SU-DHL-6 (cell line): Measurements from ENCODE around the gene CCSAP.

Experiments
- H2AFZ ChIP-seq: fragments of 200-600 bp; sonication (generic); 2 replicates; pipeline ENCODE4 v1.6.1; 2014; ENCODE audit warnings: low read depth, mild to moderate bottlenecking, moderate library complexity, mixed read lengths, antibody characterized with exemption, low read length; ENCODE audit not compliant: severe bottlenecking
- H3F3A ChIP-seq: fragments of 200-600 bp; shearing (Covaris generic); 2 replicates; pipeline ENCODE4 v1.6.0; 2016; ENCODE audit warnings: antibody characterized with exemption, mild to moderate bottlenecking; ENCODE audit not compliant: insufficient read depth
- H3K27ac ChIP-seq: fragments of 200-600 bp; sonication (generic); 2 replicates; pipeline ENCODE4 v1.5.1; 2016; ENCODE audit warnings: low read depth, mild to moderate bottlenecking, low read length, moderate library complexity, mixed read lengths
- H3K27me3 ChIP-seq: fragments of 200-600 bp; sonication (generic), shearing (Covaris generic); 2 replicates; pipeline ENCODE4 v1.6.0; 2014; ENCODE audit warnings: mild to moderate bottlenecking, low read length
- H3K36me3 ChIP-seq: fragments of 200-600 bp; sonication (generic); 2 replicates; pipeline ENCODE4 v1.6.1; 2014; ENCODE audit warnings: mild to moderate bottlenecking, low read length, mixed read lengths
- H3K4me2 ChIP-seq: fragments of 300-600, 200-600 bp; shearing (Covaris generic), sonication (generic); 2 replicates; pipeline ENCODE4 v1.6.0; 2014; ENCODE audit warnings: low read length, low read depth, mild to moderate bottlenecking; ENCODE audit not compliant: poor library complexity, severe bottlenecking
- H3K4me3 ChIP-seq: fragments of 200-600 bp; sonication (generic); 2 replicates; pipeline ENCODE4 v1.5.1; 2014; ENCODE audit warnings: antibody characterized with exemption, low read length, mild to moderate bottlenecking, mixed read lengths; ENCODE audit not compliant: insufficient read depth, poor library complexity, severe bottlenecking
- H3K79me2 ChIP-seq: fragments of 200-600 bp; sonication (generic); 2 replicates; pipeline ENCODE4 v1.6.1; 2014; ENCODE audit warnings: mild to moderate bottlenecking, low read length, moderate library complexity; ENCODE audit not compliant: insufficient read depth
- H3K9ac ChIP-seq: fragments of 200-600 bp; sonication (generic); 2 replicates; pipeline ENCODE4 v1.7.0; 2014; ENCODE audit warnings: mild to moderate bottlenecking, low read length
- H3K9me2 ChIP-seq: fragments of 200-600 bp; sonication (generic); replicated peaks from 2 replicates; pipeline ENCODE4 v1.6.1; 2014; ENCODE audit warnings: low read length; ENCODE audit not compliant: insufficient read depth
- H3K9me3 ChIP-seq: fragments of 200-600 bp; sonication (generic); 2 replicates; pipeline ENCODE4 v1.6.1; 2014; ENCODE audit warnings: low read length, mixed read lengths; ENCODE audit not compliant: insufficient read depth
- H4K20me1 ChIP-seq: fragments of 200-600 bp; sonication (generic); 2 replicates; pipeline ENCODE4 v1.6.1; 2014; ENCODE audit warnings: low read depth, mild to moderate bottlenecking, antibody characterized with exemption, low read length, moderate library complexity, mixed read lengths
- CTCF ChIP-seq: fragments of 200-600 bp; sonication (generic); IDR thresholded peaks from one replicate; pipeline ENCODE4 v1.5.1; 2017; ENCODE audit warnings: antibody characterized with exemption, mild to moderate bottlenecking, low read length, moderate library complexity; ENCODE audit not compliant: insufficient read depth, poor library complexity, severe bottlenecking
- EZH2phosphoT487 ChIP-seq: fragments of 200-600 bp; sonication (generic), shearing (Covaris generic); conservative IDR thresholded peaks from 2 replicates; pipeline ENCODE4 v1.6.1; 2018; ENCODE audit warnings: mild to moderate bottlenecking, antibody characterized with exemption, low read length, moderate library complexity, mixed read lengths

Gene CCSAP

DNA sequence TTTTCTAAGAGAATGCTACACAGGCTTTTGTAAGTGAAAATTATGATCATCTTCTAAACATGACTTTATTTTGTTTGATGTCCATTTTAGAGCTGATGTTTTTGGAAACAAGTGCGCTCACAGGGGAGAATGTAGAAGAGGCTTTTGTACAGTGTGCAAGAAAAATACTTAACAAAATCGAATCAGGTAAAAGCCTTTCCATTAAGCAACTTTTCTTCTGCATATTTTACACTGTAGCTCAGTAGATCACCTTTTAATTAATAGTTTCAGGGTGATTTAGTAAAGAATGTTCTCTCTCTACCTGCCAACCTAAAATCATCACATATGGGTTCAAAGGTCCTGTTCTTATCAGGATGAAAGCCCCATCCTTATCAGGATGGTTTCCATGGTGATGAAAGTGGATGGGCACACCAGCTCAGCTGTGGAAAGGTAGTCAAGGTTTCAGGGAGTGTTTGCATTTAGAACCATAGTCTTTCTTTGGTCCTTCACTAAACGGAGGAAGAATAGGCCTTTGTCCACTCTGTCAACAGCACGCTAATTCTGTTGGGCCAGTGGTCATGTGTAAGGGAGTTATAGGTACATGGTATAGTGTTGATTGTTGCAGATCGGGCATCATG, 43.9 kb downstream of the CCSAP start:
- Histone ChIP-seq H3K9me2 (no peaks in the 10 kb centered on the region), H3K9me3 (no peaks in the 10 kb centered on the region), H4K20me1 (no peaks in the 10 kb centered on the region), H3K27me3 (no peaks in the 10 kb centered on the region), H3K27ac (no peak overlapping the region), H3K9ac (no peak overlapping the region), H3K4me2 (no peak overlapping the region), H3K4me3 (no peak overlapping the region), H3F3A (no peaks in the 10 kb centered on the region), H3K79me2 (no peaks in the 10 kb centered on the region), H3K36me3 (no peaks in the 10 kb centered on the region), H2AFZ (no peak overlapping the region)
- no peak for TF ChIP-seq CTCF
- no peak for TF ChIP-seq EZH2phosphoT487

- no peak overlapping the region for H3K4me3 ChIP-seq
- H3K79me2 ChIP-seq, result no peaks in the 10 kb centered on the region
- no peaks in the 10 kb centered on the region for H3K9me3 ChIP-seq
- no peaks in the 10 kb centered on the region for H3F3A ChIP-seq
- H3K27me3 ChIP-seq, result no peaks in the 10 kb centered on the region
- no peaks in the 10 kb centered on the region for H3K9me2 ChIP-seq
- no peak overlapping the region for H3K27ac ChIP-seq
- H3K4me2 ChIP-seq, result no peak overlapping the region
- TF ChIP-seq CTCF, result no peak
- no peak for TF ChIP-seq EZH2phosphoT487
- no peaks in the 10 kb centered on the region for H4K20me1 ChIP-seq
- H2AFZ ChIP-seq, result no peak overlapping the region
- no peaks in the 10 kb centered on the region for H3K36me3 ChIP-seq
- H3K9ac ChIP-seq, result no peak overlapping the region
These were observed 44.4 kb downstream of the CCSAP start for GRCh38 chr1:229298420-229298819.

GRCh38 chr1:229297746-229298145, 45.1 kb downstream of the CCSAP start:
- H3F3A ChIP-seq, result no peaks in the 10 kb centered on the region
- H3K9me3 ChIP-seq, result no peaks in the 10 kb centered on the region
- no peak overlapping the region for H3K27ac ChIP-seq
- H3K9me2 ChIP-seq, result no peaks in the 10 kb centered on the region
- no peaks in the 10 kb centered on the region for H3K27me3 ChIP-seq
- TF ChIP-seq EZH2phosphoT487 (no peak), CTCF (no peak)
- no peak overlapping the region for H3K9ac ChIP-seq
- no peaks in the 10 kb centered on the region for H4K20me1 ChIP-seq
- no peak overlapping the region for H3K4me2 ChIP-seq
- no peaks in the 10 kb centered on the region for H3K36me3 ChIP-seq
- no peak overlapping the region for H2AFZ ChIP-seq
- H3K4me3 ChIP-seq, result no peak overlapping the region
- no peaks in the 10 kb centered on the region for H3K79me2 ChIP-seq
